Panc1 (cell line): Measurements from ENCODE around the gene RNF130.

Source experiments
- POLR2AphosphoS5 ChIP-seq: IDR thresholded peaks from 2 replicates; pipeline ENCODE4 v1.6.1; 2012; ENCODE audit warnings: mild to moderate bottlenecking, low read depth, low read length, moderate library complexity
- SIN3A ChIP-seq: IDR thresholded peaks from 2 replicates; pipeline ENCODE4 v1.6.1; 2012; ENCODE audit warnings: low read depth, mild to moderate bottlenecking, low read length, moderate library complexity, borderline replicate concordance; ENCODE audit not compliant: insufficient read depth
- TF ChIP-seq, protein P1 (sequence below): fragments of 450-650 bp; IDR thresholded peaks from 2 replicates; pipeline ENCODE4 v1.5.1; 2017; ENCODE audit warnings: mild to moderate bottlenecking
- TF ChIP-seq, protein P2 (sequence below), 2 experiments: IDR thresholded peaks; 2 replicates each; pipeline ENCODE4 v1.6.1; 2011 to 2012; ENCODE audit warnings: low read depth in 2 of 2, control low read depth in 1 of 2, low read length in 1 of 2, mild to moderate bottlenecking in 1 of 2, moderate library complexity in 1 of 2; ENCODE audit not compliant: insufficient read depth in 1 of 2

DNA sequence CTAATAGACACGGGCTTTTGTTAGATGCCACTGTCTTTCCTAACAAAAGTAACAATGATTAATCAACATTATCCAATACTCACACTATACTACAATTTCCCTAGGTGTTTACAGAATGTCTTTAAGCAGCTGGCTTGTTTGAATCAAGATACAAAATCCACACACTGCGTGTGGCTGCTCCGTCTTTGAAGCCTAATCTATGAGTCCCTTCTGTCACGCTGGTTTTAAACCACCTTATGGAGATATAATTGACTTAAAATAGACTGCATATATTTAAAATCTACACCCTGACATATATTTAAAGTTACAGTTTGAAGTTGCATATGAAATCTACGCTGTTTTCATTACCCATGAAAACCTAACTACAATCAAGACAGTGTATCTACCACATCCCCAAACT lies 89.9 kb downstream of the RNF130 start:
- TF ChIP-seq, protein P1, sequence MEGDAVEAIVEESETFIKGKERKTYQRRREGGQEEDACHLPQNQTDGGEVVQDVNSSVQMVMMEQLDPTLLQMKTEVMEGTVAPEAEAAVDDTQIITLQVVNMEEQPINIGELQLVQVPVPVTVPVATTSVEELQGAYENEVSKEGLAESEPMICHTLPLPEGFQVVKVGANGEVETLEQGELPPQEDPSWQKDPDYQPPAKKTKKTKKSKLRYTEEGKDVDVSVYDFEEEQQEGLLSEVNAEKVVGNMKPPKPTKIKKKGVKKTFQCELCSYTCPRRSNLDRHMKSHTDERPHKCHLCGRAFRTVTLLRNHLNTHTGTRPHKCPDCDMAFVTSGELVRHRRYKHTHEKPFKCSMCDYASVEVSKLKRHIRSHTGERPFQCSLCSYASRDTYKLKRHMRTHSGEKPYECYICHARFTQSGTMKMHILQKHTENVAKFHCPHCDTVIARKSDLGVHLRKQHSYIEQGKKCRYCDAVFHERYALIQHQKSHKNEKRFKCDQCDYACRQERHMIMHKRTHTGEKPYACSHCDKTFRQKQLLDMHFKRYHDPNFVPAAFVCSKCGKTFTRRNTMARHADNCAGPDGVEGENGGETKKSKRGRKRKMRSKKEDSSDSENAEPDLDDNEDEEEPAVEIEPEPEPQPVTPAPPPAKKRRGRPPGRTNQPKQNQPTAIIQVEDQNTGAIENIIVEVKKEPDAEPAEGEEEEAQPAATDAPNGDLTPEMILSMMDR, result no peak
- TF ChIP-seq, protein P2, sequence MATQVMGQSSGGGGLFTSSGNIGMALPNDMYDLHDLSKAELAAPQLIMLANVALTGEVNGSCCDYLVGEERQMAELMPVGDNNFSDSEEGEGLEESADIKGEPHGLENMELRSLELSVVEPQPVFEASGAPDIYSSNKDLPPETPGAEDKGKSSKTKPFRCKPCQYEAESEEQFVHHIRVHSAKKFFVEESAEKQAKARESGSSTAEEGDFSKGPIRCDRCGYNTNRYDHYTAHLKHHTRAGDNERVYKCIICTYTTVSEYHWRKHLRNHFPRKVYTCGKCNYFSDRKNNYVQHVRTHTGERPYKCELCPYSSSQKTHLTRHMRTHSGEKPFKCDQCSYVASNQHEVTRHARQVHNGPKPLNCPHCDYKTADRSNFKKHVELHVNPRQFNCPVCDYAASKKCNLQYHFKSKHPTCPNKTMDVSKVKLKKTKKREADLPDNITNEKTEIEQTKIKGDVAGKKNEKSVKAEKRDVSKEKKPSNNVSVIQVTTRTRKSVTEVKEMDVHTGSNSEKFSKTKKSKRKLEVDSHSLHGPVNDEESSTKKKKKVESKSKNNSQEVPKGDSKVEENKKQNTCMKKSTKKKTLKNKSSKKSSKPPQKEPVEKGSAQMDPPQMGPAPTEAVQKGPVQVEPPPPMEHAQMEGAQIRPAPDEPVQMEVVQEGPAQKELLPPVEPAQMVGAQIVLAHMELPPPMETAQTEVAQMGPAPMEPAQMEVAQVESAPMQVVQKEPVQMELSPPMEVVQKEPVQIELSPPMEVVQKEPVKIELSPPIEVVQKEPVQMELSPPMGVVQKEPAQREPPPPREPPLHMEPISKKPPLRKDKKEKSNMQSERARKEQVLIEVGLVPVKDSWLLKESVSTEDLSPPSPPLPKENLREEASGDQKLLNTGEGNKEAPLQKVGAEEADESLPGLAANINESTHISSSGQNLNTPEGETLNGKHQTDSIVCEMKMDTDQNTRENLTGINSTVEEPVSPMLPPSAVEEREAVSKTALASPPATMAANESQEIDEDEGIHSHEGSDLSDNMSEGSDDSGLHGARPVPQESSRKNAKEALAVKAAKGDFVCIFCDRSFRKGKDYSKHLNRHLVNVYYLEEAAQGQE (IDR thresholded peaks at IDR 0.05; ENCODE audit: insufficient read depth in 1 of 2, low read depth in 2 of 2, low read length in 1 of 2), result no peak
- TF ChIP-seq SIN3A, result no peak
- no peak for TF ChIP-seq POLR2AphosphoS5
